GM19023 (cell line): Measurements from ENCODE around the gene NEK4.
A peak's percentile ranks its signal among the peaks of the same experiment; 100 is the strongest.

Source experiments
- ATAC-seq: cut with Tn5 transposase; IDR thresholded peaks from one replicate; pipeline ENCODE4 v1.9.1; 2021; ENCODE audit warnings: mild to moderate bottlenecking, moderate library complexity; ENCODE audit not compliant: unreplicated experiment

Gene NEK4

GRCh38 chr3:52770496-52771333, at the start of gene NEK4:
NEK4 (minus strand) TSS chr3:52770940; CDS start chr3:52770746, 194 bp downstream.
- ATAC-seq: peak; percentile 96

- no peak for ATAC-seq
Observed at GRCh38 chr3:52819936-52820335, 49.2 kb upstream of the NEK4 start.

- ATAC-seq: no peak
Observed at GRCh38 chr3:52817860-52818259, 47.1 kb upstream of the NEK4 start.

DNA sequence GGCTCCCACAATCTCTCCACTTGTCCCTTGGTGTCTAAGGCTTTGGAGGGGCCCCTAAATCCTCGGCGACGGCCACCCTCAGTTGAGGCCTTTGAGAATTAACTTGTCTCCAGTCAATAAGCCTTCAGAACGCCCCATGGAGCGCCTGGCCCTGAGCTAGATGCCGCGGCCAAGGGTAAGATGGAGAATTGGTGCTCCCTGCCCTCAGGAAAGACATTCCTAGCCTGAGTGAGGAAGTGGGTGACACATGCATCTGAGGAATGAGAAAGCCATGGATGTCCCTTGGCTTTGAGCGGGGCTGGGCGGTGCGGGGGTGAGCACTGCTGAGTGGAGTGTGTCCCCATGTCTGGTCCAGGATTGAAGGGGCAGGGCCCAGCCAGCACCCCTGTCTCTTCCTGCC, 46.5 kb upstream of the NEK4 start:
- no peak for ATAC-seq

GRCh38 chr3:52816654-52817053, 45.9 kb upstream of the NEK4 start:
- no peak for ATAC-seq

- ATAC-seq: no peak
Observed at GRCh38 chr3:52816199-52816598, 45.5 kb upstream of the NEK4 start.

GRCh38 chr3:52813810-52814209, 43.1 kb upstream of the NEK4 start:
- no peak for ATAC-seq

DNA sequence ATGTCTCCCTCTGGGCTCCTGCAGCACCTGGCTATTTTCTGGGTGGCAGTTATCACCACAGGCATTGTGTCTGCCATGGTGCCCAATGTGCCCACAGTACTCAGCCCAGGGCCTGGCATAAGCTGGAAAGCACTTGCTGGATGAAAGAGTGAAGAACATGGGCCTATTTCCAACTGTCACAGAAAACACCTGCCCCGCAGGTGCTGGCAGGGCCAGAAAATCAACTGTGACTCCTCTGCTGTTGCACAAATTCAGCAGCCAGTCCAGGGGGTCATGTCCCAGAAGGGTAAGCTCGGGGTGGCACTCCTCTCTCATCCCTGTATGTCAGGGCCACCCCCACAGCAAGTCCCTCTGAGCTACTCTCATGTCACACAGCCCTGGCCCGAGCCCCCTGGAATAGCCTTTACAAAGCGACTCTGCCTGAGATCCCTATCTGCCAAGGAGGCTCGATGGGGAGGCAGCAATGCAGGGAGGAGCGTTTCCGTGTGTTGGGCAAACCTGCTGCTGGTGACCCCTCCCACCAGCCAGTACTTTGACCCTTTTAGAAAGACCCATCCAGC, 40.8 kb upstream of the NEK4 start:
- ATAC-seq: no peak

DNA sequence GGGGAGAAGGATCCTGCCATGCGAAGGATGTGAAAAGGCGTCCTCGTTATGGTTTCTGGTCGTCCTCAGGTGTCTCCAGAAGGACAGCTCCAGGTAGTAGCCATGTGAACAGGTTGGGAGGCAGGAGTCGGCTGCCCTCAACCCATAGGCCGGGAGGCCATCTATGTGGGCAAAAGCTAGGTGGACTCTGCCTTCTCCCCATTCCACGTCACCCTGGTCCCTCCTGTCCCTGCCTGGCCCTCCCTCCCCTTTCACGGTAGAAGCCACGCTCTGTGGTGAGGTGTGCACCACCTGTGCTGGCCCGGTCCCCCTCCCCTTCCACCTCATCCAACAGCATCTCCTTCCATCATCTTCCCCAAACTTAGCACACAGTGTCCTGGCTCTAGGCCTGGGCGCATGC, 40.2 kb upstream of the NEK4 start:
- ATAC-seq: no peak

DNA sequence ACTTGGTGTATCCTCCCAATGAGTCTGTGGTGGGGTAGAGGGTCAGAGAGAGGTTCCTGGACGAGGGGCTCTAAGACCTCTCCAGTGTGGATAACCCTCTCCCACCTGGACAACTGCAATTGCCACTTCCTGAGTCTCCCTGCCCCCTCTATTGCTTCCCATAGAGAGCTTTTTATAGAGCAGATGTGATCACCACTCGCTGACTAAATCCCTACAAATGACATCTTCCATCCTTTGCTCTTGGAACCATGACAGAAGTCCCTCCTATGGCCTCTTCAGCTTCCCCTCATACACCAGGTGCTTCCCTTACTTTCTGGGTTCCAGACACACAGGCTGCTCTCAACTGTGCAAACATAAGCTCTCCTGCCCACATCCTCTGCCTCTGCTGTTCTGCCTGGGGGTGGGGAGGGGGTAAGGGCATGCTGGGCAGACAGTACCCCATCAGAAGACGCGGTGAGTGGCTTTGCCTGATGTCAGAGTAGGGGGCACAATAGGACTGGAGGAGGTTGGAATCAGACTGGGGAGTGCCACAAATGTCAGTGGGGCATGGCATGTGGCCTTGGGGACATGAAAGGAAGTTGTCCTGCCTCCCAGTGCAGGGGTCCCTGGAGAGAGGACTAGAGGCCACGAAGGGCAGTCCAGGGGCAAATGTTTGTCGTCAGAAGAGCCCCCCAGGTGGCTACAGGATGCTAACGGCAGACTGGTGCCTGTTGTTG, 39.1 kb upstream of the NEK4 start:
- no peak for ATAC-seq

DNA sequence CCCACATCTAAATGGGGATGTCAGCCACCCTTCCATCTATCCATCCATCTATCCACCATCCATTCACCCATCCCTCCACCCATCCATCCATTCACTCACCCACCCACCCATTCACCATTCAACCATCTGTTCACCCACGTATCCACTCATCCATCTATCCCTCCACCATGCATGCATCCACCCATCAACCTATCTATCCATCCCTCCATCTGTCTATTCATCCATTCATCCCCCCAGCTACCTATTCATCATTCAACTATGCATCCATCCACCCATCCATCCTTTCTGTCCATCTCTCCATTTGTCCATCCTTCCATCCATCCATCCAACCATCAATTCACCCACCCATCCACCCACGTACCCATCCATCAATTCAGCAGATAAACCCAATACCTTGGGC, 38.4 kb upstream of the NEK4 start:
- ATAC-seq: no peak

DNA sequence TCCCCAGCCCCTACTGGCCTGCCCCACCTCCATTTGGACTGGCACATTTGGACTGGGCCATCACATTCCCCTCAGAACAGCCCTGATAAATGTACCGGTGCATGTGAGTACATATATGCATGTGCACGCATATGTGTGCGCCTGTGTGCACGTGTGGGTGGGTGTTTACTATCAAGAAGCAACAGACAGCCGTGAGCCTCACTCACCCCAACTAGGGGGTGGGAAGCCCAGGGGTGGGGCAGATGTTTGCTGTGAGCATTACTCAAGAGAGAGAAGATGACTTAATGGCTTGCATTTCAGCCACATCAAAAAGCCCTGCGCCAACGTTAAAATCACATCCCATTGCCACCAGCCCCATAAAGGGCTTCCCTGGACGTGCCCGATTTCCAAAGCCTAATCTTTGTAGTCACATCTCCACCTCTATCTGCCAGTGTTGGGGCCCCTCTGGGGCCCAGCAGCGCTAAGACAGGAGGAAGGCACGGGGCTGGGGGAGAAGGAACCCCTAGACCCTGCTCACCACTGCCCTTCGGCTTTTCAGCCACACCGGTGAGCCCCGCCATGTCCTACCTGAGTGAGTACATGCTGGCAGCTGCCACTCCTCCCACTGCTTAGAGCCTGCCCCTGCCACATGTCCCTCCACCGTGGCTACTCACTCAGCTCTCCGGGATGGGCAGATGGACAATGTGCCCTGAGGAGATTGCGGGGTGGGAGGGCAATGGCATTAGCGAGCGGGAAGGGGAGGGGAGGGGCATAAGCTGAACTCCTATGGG, 34.7 kb upstream of the NEK4 start:
- no peak for ATAC-seq

DNA sequence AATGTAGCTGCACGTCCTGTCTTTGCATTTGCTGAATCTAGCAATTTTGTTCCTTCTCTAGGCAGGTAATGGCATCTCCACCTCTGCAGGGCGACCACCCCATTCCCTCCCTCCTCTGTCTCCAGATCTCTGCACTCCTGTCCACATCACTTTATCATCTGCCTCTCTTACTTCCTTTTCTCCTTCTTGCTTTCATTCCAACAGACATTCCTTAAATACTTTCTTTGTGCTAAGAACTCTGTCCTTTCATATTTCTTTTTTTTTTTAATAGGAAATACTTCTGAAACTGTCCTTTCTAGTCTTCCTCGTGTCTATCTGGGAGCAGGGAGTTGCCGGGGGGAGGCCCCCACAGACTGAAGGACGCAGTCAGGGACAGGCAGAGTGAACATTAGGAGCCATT, 31.1 kb upstream of the NEK4 start:
- no peak for ATAC-seq

- no peak for ATAC-seq
Observed at GRCh38 chr3:52800079-52800478, 29.3 kb upstream of the NEK4 start.

- ATAC-seq: no peak
Observed at GRCh38 chr3:52798978-52799476, 28.3 kb upstream of the NEK4 start.

- no peak for ATAC-seq
Observed at GRCh38 chr3:52798376-52798977, 27.7 kb upstream of the NEK4 start.

DNA sequence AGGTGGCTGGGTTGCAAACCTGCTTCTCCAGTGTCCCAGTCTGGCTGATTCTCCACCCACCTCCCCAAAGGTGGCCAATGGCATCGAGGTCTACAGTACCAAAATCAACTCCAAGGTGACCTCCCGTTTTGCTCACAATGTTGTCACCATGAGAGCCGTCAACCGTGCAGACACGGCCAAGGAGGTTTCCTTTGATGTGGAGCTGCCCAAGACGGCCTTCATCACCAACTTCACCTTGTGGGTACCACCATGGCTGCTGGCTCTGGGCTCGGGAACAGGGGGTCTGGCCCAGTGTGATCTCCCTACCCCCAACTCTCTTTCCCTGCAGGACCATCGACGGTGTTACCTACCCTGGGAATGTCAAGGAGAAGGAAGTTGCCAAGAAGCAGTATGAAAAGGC, 25.7 kb upstream of the NEK4 start:
- no peak for ATAC-seq

DNA sequence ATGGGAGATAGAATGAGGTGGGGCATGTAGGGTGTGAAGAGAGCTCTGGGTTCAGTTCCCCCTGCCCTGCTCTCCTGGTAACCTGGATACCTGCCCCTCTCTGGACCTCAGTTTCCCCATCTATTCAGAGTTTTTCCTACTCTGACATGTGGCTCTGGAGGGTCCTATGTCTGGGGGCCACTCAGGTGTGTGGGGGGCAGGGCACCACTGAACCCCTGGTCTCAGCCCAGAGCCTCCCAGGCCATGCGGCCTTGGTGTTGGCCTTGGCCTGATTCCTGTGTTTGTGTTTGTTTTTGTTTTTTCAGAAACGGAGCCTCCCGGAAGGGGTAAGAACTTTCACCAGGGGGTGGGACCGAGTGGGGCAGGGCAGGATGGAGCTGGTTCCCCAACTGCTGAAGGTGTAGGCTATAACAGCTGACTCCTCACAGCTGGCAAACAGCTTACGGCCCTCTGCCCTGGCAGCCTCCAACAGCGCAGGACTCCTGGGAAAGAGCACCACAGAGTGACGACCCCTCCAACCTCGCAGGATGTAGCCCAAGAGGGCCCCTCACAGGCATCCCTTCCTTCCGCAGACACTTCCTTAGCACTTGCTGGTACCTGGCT, 24.7 kb upstream of the NEK4 start:
- ATAC-seq: no peak

DNA sequence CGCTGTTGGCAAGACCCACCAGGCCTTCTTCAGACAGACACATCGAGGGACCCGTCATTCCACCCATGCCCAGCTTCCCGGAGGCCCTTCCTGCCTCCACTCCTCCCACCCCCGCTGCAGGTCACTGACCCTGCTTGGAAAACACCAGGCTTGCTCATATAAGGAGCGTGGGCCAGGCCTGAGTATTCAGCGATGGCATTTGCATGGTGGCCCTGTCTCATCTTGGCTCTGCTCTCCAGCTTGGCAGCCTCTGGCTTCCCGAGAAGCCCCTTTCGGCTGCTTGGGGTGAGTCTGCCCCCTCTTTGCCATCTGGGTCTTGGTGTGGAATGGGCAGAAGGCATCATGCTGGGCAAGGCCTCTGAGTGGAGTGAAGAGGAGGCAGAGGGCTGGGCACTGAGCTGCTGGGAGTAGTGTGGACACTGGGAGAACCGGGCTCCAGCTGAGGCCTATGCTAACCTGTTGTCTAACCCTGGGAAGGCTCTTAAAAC, 23.9 kb upstream of the NEK4 start, which contains the start of gene ITIH3:
ITIH3 (plus strand) TSS at position 185 of the 488 bp plus-strand sequence; CDS start at position 193, 8 bp downstream.
- no peak for ATAC-seq
